ENCODE measurements around the gene ZDHHC14.
"Not testable (repeated sequence)": the region's sequence is repeated elsewhere in the genome, so short reads cannot be mapped to it uniquely, and the experiment has no call there.

ZDHHC14 gene

GRCh38 chr6:157555455-157556143 is 174.6 kb downstream of the ZDHHC14 start:
- H3K9me3 ChIP-seq (ENCODE audit: control insufficient read depth, low read length), result no peaks in the 10 kb centered on the region
- H3K4me3 ChIP-seq (ENCODE audit: low read length), result no peak overlapping the region
- H3K9ac ChIP-seq (ENCODE audit: low read length), result no peak overlapping the region
- peaks cover 19% of the 10 kb centered on the region for H3K4me1 ChIP-seq (ENCODE audit: control insufficient read depth, insufficient read depth, low read length)
- H3K36me3 ChIP-seq (ENCODE audit: control insufficient read depth, insufficient read depth, low read length), result no peaks in the 10 kb centered on the region
- H3K27me3 ChIP-seq (ENCODE audit: control insufficient read depth, insufficient read depth, low read length), result no peaks in the 10 kb centered on the region

GRCh38 chr6:157556144-157556645 is 175.2 kb downstream of the ZDHHC14 start:
- Histone ChIP-seq H3K9ac (ENCODE audit: low read length) (peak overlapping the region; percentile 11), H3K27me3 (ENCODE audit: control insufficient read depth, insufficient read depth, low read length) (no peaks in the 10 kb centered on the region), H3K36me3 (ENCODE audit: control insufficient read depth, insufficient read depth, low read length) (no peaks in the 10 kb centered on the region), H3K4me1 (ENCODE audit: control insufficient read depth, insufficient read depth, low read length) (peaks cover 19% of the 10 kb centered on the region), H3K9me3 (ENCODE audit: control insufficient read depth, low read length) (no peaks in the 10 kb centered on the region), H3K4me3 (ENCODE audit: low read length) (no peak overlapping the region)

- Histone ChIP-seq H3K9ac (ENCODE audit: low read length) (peak overlapping the region; percentile 11), H3K36me3 (ENCODE audit: control insufficient read depth, insufficient read depth, low read length) (no peaks in the 10 kb centered on the region), H3K4me1 (ENCODE audit: control insufficient read depth, insufficient read depth, low read length) (peaks cover 19% of the 10 kb centered on the region), H3K4me3 (ENCODE audit: low read length) (no peak overlapping the region), H3K9me3 (ENCODE audit: control insufficient read depth, low read length) (no peaks in the 10 kb centered on the region), H3K27me3 (ENCODE audit: control insufficient read depth, insufficient read depth, low read length) (no peaks in the 10 kb centered on the region)
Measured at GRCh38 chr6:157556671-157557430, 175.9 kb downstream of the ZDHHC14 start.

GRCh38 chr6:157557559-157557958 is 176.6 kb downstream of the ZDHHC14 start:
- Histone ChIP-seq H3K9me3 (ENCODE audit: control insufficient read depth, low read length) (no peaks in the 10 kb centered on the region), H3K4me1 (ENCODE audit: control insufficient read depth, insufficient read depth, low read length) (peaks cover 19% of the 10 kb centered on the region), H3K9ac (ENCODE audit: low read length) (no peak overlapping the region), H3K4me3 (ENCODE audit: low read length) (no peak overlapping the region), H3K36me3 (ENCODE audit: control insufficient read depth, insufficient read depth, low read length) (no peaks in the 10 kb centered on the region), H3K27me3 (ENCODE audit: control insufficient read depth, insufficient read depth, low read length) (no peaks in the 10 kb centered on the region)

GRCh38 chr6:157558049-157558448 is 177.1 kb downstream of the ZDHHC14 start:
- no peaks in the 10 kb centered on the region for H3K9me3 ChIP-seq (ENCODE audit: control insufficient read depth, low read length)
- no peak overlapping the region for H3K4me3 ChIP-seq (ENCODE audit: low read length)
- no peaks in the 10 kb centered on the region for H3K27me3 ChIP-seq (ENCODE audit: control insufficient read depth, insufficient read depth, low read length)
- H3K36me3 ChIP-seq (ENCODE audit: control insufficient read depth, insufficient read depth, low read length), result no peaks in the 10 kb centered on the region
- no peak overlapping the region for H3K9ac ChIP-seq (ENCODE audit: low read length)
- peaks cover 19% of the 10 kb centered on the region for H3K4me1 ChIP-seq (ENCODE audit: control insufficient read depth, insufficient read depth, low read length)

GRCh38 chr6:157558487-157559200 is 177.7 kb downstream of the ZDHHC14 start:
- Histone ChIP-seq H3K27me3 (ENCODE audit: control insufficient read depth, insufficient read depth, low read length) (no peaks in the 10 kb centered on the region), H3K4me1 (ENCODE audit: control insufficient read depth, insufficient read depth, low read length) (peaks cover 19% of the 10 kb centered on the region), H3K4me3 (ENCODE audit: low read length) (no peak overlapping the region), H3K9ac (ENCODE audit: low read length) (no peak overlapping the region), H3K36me3 (ENCODE audit: control insufficient read depth, insufficient read depth, low read length) (no peaks in the 10 kb centered on the region), H3K9me3 (ENCODE audit: control insufficient read depth, low read length) (no peaks in the 10 kb centered on the region)

GRCh38 chr6:157559201-157559756 is 178.3 kb downstream of the ZDHHC14 start:
- Histone ChIP-seq H3K36me3 (ENCODE audit: control insufficient read depth, insufficient read depth, low read length) (no peaks in the 10 kb centered on the region), H3K4me1 (ENCODE audit: control insufficient read depth, insufficient read depth, low read length) (peaks cover 19% of the 10 kb centered on the region), H3K9me3 (ENCODE audit: control insufficient read depth, low read length) (no peaks in the 10 kb centered on the region), H3K4me3 (ENCODE audit: low read length) (no peak overlapping the region), H3K9ac (ENCODE audit: low read length) (no peak overlapping the region), H3K27me3 (ENCODE audit: control insufficient read depth, insufficient read depth, low read length) (no peaks in the 10 kb centered on the region)

GRCh38 chr6:157560063-157560462 is 179.1 kb downstream of the ZDHHC14 start:
- H3K27me3 ChIP-seq (ENCODE audit: control insufficient read depth, insufficient read depth, low read length); H3K9me3 ChIP-seq (ENCODE audit: control insufficient read depth, low read length): not testable (repeated sequence)

GRCh38 chr6:157560691-157561413 is 179.9 kb downstream of the ZDHHC14 start:
- Histone ChIP-seq H3K4me3 (ENCODE audit: low read length) (no peak overlapping the region), H3K36me3 (ENCODE audit: control insufficient read depth, insufficient read depth, low read length) (no peaks in the 10 kb centered on the region), H3K4me1 (ENCODE audit: control insufficient read depth, insufficient read depth, low read length) (peaks cover 19% of the 10 kb centered on the region), H3K9me3 (ENCODE audit: control insufficient read depth, low read length) (no peaks in the 10 kb centered on the region), H3K9ac (ENCODE audit: low read length) (no peak overlapping the region), H3K27me3 (ENCODE audit: control insufficient read depth, insufficient read depth, low read length) (no peaks in the 10 kb centered on the region)

More at GRCh38 chr6:157560063-157560462, 179.1 kb downstream of the ZDHHC14 start:
- not testable (repeated sequence) for H3K9ac ChIP-seq (ENCODE audit: low read length); H3K4me3 ChIP-seq (ENCODE audit: low read length); H3K36me3 ChIP-seq (ENCODE audit: control insufficient read depth, insufficient read depth, low read length)
- H3K4me1 ChIP-seq (ENCODE audit: control insufficient read depth, insufficient read depth, low read length), result peaks cover 19% of the 10 kb centered on the region

- H3K9me3 ChIP-seq (ENCODE audit: control insufficient read depth, low read length), result no peaks in the 10 kb centered on the region
- no peaks in the 10 kb centered on the region for H3K27me3 ChIP-seq (ENCODE audit: control insufficient read depth, insufficient read depth, low read length)
- H3K4me3 ChIP-seq (ENCODE audit: low read length), result no peak overlapping the region
- H3K36me3 ChIP-seq (ENCODE audit: control insufficient read depth, insufficient read depth, low read length), result no peaks in the 10 kb centered on the region
- H3K4me1 ChIP-seq (ENCODE audit: control insufficient read depth, insufficient read depth, low read length), result peaks cover 17% of the 10 kb centered on the region
- H3K9ac ChIP-seq (ENCODE audit: low read length), result no peak overlapping the region
Measured at GRCh38 chr6:157561414-157561790, 180.4 kb downstream of the ZDHHC14 start.

GRCh38 chr6:157561929-157562810 is 181.2 kb downstream of the ZDHHC14 start:
- H3K4me1 ChIP-seq (ENCODE audit: control insufficient read depth, insufficient read depth, low read length), result peaks cover 9% of the 10 kb centered on the region
- no peak overlapping the region for H3K9ac ChIP-seq (ENCODE audit: low read length)
- no peak overlapping the region for H3K4me3 ChIP-seq (ENCODE audit: low read length)
- no peaks in the 10 kb centered on the region for H3K36me3 ChIP-seq (ENCODE audit: control insufficient read depth, insufficient read depth, low read length)
- H3K9me3 ChIP-seq (ENCODE audit: control insufficient read depth, low read length), result no peaks in the 10 kb centered on the region
- no peaks in the 10 kb centered on the region for H3K27me3 ChIP-seq (ENCODE audit: control insufficient read depth, insufficient read depth, low read length)

Measured in mucosa of stomach (tissue), 1 donor.